NCI-H82 treated with DMSO at 0.1 percent for 48 hours (cell line): ENCODE data around the gene TNFRSF1A.
"Not testable (repeated sequence)": the region's sequence is repeated elsewhere in the genome, so short reads cannot be mapped to it uniquely, and the experiment has no call there.

Experiments
- DNase-seq: peaks from one replicate; lab custom pipeline; 2025; ENCODE audit not compliant: unreplicated experiment; lab: John Stamatoyannopoulos, UW

Gene TNFRSF1A

GRCh38 chr12:6358881-6359280 is 17.0 kb upstream of the TNFRSF1A start:
- DNase-seq: no peak

GRCh38 chr12:6356374-6356820 is 14.5 kb upstream of the TNFRSF1A start:
- no peak for DNase-seq

GRCh38 chr12:6355491-6356373 is 13.9 kb upstream of the TNFRSF1A start:
- no peak for DNase-seq

- DNase-seq: no peak
These were observed 12.9 kb upstream of the TNFRSF1A start for GRCh38 chr12:6354495-6355393.

GRCh38 chr12:6352193-6353173 is 10.6 kb upstream of the TNFRSF1A start:
- DNase-seq: peak; percentile 24

GRCh38 chr12:6351622-6352021 is 9.7 kb upstream of the TNFRSF1A start:
- DNase-seq: no peak

- no peak for DNase-seq
These were observed 5.8 kb upstream of the TNFRSF1A start for GRCh38 chr12:6347367-6348338.

GRCh38 chr12:6346942-6347341 is 5.1 kb upstream of the TNFRSF1A start:
- no peak for DNase-seq

GRCh38 chr12:6346235-6346832 is 4.5 kb upstream of the TNFRSF1A start:
- no peak for DNase-seq

- no peak for DNase-seq
These were observed 3.6 kb upstream of the TNFRSF1A start for GRCh38 chr12:6345319-6346091.

- not testable (repeated sequence) for DNase-seq
These were observed 2.3 kb upstream of the TNFRSF1A start for GRCh38 chr12:6344101-6344660.

- DNase-seq: no peak
These were observed 1.6 kb upstream of the TNFRSF1A start for GRCh38 chr12:6343518-6343917.

GRCh38 chr12:6342140-6342889 is 439 bp upstream of the TNFRSF1A start:
- DNase-seq: no peak

- no peak for DNase-seq
These were observed 995 bp downstream of the TNFRSF1A start for GRCh38 chr12:6340745-6341416.

- DNase-seq: no peak
These were observed 1.7 kb downstream of the TNFRSF1A start for GRCh38 chr12:6340032-6340638.

- DNase-seq: no peak
These were observed 2.9 kb downstream of the TNFRSF1A start for GRCh38 chr12:6338955-6339354.
